ENCODE data around the gene UQCC2. TPM values are rescaled to one million over a fixed set of nuclear protein-coding genes. Genes with fewer than 3 reads are reported as not detected.

UQCC2 gene
- total and polyA plus RNA-seq, 4 donors = 7.8 to 141 (median 48.1) TPM

DNA sequence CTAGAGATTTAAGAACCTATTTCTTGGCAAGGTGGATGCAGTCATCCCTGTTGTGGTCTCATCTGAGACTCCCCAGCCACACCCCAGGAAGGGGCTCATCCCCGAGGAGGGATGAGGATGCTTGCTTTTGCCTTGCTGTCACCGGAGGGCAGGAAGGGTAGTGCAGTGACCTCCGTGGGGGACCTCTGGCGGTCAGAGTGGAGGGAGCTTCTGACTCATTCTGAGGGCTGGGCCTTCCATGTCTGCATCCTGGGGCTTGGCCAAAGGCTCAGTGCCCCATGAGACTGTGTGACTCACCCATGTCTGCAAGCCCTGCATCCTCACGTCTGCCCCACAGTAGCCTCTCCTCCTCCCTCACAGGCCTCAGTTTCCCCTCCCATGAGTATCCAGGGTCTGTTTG is 38.7 kb downstream of the UQCC2 start:
- Histone ChIP-seq H3K9me3 (ENCODE audit: control insufficient read depth in 4 of 4, insufficient read depth in 3 of 4, low read length in 3 of 4) (no peaks in the 10 kb centered on the region), H3K4me3 (no peak overlapping the region), H3K36me3 (ENCODE audit: control insufficient read depth in 4 of 4, insufficient read depth in 4 of 4, low read length in 4 of 4) (peaks cover 0 to 80% (median 15%) of the 10 kb centered on the region in 4 donors), H3K27ac (ENCODE audit: low read depth in 1 of 2, low read length in 1 of 2) (no peak overlapping the region), H3K4me1 (ENCODE audit: control insufficient read depth in 5 of 5, insufficient read depth in 5 of 5, low read length in 5 of 5) (no peaks in the 10 kb centered on the region), H3K9ac (ENCODE audit: insufficient read depth in 1 of 2, low read length in 2 of 2) (no peak overlapping the region), H3K27me3 (ENCODE audit: control insufficient read depth in 3 of 3, insufficient read depth in 3 of 3, low read length in 2 of 3) (no peaks in the 10 kb centered on the region)
- ATAC-seq (ENCODE audit: insufficient read depth, low FRiP score) (peak; percentile 78), DNase-seq (no peak)
- WGBS, 2 donors = 54 to 75% methylated on average over 5 of the region's 5 CpGs
- TF ChIP-seq, protein P1, sequence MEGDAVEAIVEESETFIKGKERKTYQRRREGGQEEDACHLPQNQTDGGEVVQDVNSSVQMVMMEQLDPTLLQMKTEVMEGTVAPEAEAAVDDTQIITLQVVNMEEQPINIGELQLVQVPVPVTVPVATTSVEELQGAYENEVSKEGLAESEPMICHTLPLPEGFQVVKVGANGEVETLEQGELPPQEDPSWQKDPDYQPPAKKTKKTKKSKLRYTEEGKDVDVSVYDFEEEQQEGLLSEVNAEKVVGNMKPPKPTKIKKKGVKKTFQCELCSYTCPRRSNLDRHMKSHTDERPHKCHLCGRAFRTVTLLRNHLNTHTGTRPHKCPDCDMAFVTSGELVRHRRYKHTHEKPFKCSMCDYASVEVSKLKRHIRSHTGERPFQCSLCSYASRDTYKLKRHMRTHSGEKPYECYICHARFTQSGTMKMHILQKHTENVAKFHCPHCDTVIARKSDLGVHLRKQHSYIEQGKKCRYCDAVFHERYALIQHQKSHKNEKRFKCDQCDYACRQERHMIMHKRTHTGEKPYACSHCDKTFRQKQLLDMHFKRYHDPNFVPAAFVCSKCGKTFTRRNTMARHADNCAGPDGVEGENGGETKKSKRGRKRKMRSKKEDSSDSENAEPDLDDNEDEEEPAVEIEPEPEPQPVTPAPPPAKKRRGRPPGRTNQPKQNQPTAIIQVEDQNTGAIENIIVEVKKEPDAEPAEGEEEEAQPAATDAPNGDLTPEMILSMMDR (IDR thresholded peaks at IDR 0.05; ENCODE audit: control extremely low read depth, extremely low read depth) = no peak

DNA sequence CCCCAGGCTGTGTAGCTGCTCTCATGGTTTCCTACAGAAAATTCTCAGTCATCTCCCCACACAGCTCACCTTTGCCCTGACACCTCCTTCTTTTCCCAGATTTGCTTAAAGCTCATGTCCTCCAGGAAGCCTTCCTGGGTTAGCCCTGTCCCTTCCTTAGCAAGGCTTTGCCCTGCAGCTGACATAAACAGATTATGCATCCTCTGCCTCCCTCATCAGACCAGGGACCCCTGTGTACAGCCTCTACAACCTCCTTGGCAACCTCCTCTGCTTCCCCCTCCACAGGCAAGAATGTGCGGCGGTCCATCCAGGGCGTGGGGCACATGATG is 39.8 kb downstream of the UQCC2 start:
- WGBS, 2 donors = 95 to 96% methylated on average over 3 of the region's 3 CpGs
- peaks cover 0 to 83% (median 16%) of the 10 kb centered on the region in 4 donors for H3K36me3 ChIP-seq (ENCODE audit: control insufficient read depth in 4 of 4, insufficient read depth in 4 of 4, low read length in 4 of 4)

DNA sequence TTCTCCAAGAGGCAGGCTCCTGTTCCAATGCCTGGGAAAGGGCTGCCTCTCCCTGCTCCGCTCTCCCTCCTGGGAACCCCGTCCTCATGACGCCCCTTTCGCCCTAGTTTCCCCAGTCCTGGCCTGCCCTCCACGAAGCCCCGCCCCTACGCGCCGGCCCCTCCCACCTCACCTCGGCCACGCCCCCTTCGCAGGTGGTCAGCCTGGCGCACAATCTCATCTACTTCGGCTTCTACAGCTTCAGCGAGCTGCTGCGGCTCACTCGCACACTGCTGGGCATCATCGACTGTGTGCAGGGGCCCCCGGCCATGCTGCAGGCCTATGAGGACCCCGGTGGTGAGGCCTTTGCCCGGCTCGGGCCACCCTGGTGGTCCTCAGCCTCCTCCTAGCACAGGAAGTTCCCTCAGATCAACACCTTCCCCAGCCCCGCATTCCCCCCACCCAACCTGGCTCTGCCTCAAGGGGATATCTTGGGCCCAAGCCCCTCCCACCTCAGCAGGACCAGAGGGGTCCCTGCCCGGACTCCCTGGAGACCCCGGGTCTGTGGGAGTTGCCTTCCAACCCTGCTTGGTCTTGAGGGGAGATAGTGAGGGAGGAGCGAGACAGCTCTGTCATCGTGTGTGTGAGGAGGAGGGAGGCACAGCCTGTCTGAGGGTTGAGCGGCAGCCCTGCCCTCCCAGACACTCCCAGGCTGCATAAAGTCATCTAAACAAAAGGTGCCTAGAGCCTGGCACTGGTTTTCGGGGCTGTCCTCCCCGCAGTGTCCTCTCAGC is 40.3 kb downstream of the UQCC2 start:
- H3K27me3 ChIP-seq (ENCODE audit: control insufficient read depth in 3 of 3, insufficient read depth in 3 of 3, low read length in 2 of 3) = no peaks in the 10 kb centered on the region
- DNase-seq (no peak), ATAC-seq (ENCODE audit: insufficient read depth, low FRiP score) (no peak)
- TF ChIP-seq, protein P1 (IDR thresholded peaks at IDR 0.05; ENCODE audit: control extremely low read depth, extremely low read depth) = no peak
- H3K27ac ChIP-seq (ENCODE audit: low read depth in 1 of 2, low read length in 1 of 2) = no peak overlapping the region
- no peak overlapping the region for H3K9ac ChIP-seq (ENCODE audit: insufficient read depth in 1 of 2, low read length in 2 of 2)
- H3K4me3 ChIP-seq = no peak overlapping the region
- peaks cover 0 to 80% (median 15%) of the 10 kb centered on the region in 4 donors for H3K36me3 ChIP-seq (ENCODE audit: control insufficient read depth in 4 of 4, insufficient read depth in 4 of 4, low read length in 4 of 4)
- H3K4me1 ChIP-seq (ENCODE audit: control insufficient read depth in 5 of 5, insufficient read depth in 5 of 5, low read length in 5 of 5) = no peaks in the 10 kb centered on the region
- WGBS, 2 donors = 87 to 88% methylated on average over 30 of the region's 30 CpGs
- no peaks in the 10 kb centered on the region for H3K9me3 ChIP-seq (ENCODE audit: control insufficient read depth in 4 of 4, insufficient read depth in 3 of 4, low read length in 3 of 4)

More for the DNA sequence above, 39.8 kb downstream of the UQCC2 start:
- TF ChIP-seq, protein P1 (IDR thresholded peaks at IDR 0.05; ENCODE audit: control extremely low read depth, extremely low read depth) = no peak
- Histone ChIP-seq H3K9ac (ENCODE audit: insufficient read depth in 1 of 2, low read length in 2 of 2) (no peak overlapping the region), H3K27me3 (ENCODE audit: control insufficient read depth in 3 of 3, insufficient read depth in 3 of 3, low read length in 2 of 3) (no peaks in the 10 kb centered on the region), H3K4me1 (ENCODE audit: control insufficient read depth in 5 of 5, insufficient read depth in 5 of 5, low read length in 5 of 5) (no peaks in the 10 kb centered on the region), H3K9me3 (ENCODE audit: control insufficient read depth in 4 of 4, insufficient read depth in 3 of 4, low read length in 3 of 4) (no peaks in the 10 kb centered on the region), H3K27ac (ENCODE audit: low read depth in 1 of 2, low read length in 1 of 2) (no peak overlapping the region), H3K4me3 (no peak overlapping the region)
- DNase-seq (no peak), ATAC-seq (ENCODE audit: insufficient read depth, low FRiP score) (no peak)
